ENCODE measurements around the gene CYB561. TPM values are rescaled to one million over a fixed set of nuclear protein-coding genes. Genes with fewer than 3 reads are reported as not detected.
A peak's percentile ranks its signal among the peaks of the same experiment; 100 is the strongest.

CYB561 gene
- total RNA-seq, 1 donor from 2014 or later: 17.2 TPM

DNA sequence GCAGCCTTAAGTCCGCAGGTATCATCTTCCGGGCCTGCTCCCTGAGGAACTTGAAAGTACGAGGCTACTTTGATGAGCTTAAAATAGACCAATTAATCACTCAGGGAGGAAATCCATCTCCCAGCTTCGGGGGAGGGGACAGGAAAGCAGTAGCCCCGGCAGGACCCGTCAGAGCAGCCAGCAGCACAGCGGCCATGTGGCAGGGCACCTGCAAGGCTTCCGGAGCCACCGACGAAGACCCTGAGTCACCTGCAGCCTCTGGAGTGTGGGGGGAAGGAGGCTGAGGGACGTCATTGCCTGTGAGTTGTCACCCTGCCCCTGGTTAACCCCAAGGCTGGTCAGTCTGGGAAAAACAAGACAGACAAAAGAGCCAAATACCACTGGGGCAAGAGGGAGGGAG is 4.4 kb upstream of the CYB561 start:
- Mint-ChIP-seq H3K27me3 (ENCODE audit: unreplicated experiment) (peaks cover 11% of the 10 kb centered on the region), H3K9me3 (ENCODE audit: unreplicated experiment) (peaks cover 7% of the 10 kb centered on the region), H3K4me1 (ENCODE audit: low read depth, unreplicated experiment) (peaks cover 16% of the 10 kb centered on the region), H3K27ac (ENCODE audit: unreplicated experiment) (peak overlapping the region; percentile 52), H3K4me3 (ENCODE audit: unreplicated experiment) (no peak overlapping the region), H3K36me3 (ENCODE audit: unreplicated experiment) (no peaks in the 10 kb centered on the region)
- TF ChIP-seq, protein P1, sequence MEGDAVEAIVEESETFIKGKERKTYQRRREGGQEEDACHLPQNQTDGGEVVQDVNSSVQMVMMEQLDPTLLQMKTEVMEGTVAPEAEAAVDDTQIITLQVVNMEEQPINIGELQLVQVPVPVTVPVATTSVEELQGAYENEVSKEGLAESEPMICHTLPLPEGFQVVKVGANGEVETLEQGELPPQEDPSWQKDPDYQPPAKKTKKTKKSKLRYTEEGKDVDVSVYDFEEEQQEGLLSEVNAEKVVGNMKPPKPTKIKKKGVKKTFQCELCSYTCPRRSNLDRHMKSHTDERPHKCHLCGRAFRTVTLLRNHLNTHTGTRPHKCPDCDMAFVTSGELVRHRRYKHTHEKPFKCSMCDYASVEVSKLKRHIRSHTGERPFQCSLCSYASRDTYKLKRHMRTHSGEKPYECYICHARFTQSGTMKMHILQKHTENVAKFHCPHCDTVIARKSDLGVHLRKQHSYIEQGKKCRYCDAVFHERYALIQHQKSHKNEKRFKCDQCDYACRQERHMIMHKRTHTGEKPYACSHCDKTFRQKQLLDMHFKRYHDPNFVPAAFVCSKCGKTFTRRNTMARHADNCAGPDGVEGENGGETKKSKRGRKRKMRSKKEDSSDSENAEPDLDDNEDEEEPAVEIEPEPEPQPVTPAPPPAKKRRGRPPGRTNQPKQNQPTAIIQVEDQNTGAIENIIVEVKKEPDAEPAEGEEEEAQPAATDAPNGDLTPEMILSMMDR (IDR thresholded peaks at IDR 0.05; ENCODE audit: partially characterized antibody, unreplicated experiment): no peak
- no peak for DNase-seq

DNA sequence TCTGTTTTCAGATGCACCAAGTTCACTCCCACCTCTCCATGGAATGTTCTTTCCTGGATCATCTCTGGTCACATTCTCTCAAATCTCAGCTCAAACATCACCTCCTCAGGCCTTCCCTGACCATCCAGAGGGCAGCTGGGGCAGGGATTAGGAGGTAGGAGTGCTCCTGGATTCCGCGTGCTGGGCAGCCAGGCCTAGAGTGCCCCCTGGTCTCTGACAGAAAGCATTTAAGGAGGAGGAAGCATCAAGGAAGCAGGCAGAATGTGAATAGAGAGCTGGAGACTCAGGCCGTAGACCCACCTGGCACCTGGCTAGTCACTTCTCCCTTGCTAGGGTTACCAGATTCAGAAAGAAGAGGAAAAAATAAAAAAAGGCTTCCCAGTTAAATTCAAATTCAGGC is 2.5 kb upstream of the CYB561 start:
- peak overlapping the region; percentile 82 for H3K27ac Mint-ChIP-seq (ENCODE audit: unreplicated experiment)
- H3K4me3 Mint-ChIP-seq (ENCODE audit: unreplicated experiment): peak overlapping the region; percentile 48

DNA sequence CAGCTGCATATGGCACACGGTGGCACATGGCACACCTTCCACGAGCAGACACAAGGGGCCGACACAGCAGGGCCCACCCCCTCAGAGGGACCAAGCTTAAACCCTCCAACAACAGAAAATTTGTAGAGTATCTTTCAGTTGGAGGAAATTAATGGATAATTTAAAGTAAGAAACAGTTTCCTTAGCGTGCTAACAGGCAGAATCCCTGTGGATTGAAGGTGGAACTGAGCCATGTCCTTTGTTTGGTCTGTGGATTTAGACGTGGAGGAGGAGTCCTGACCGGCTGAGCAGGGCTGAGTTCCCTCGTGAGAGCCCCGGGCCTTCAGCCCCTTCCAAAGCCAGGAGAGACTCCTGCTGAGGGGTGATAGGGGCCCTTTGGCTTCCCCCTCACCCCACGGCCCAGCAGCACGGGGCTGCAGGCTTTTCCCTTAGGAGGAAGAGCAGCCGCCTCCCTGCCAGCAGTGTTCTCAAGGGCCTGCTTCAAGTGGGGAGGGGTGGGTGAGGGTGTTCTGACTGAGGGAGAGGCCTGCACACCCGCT is 1.4 kb upstream of the CYB561 start:
- Mint-ChIP-seq H3K4me3 (ENCODE audit: unreplicated experiment) (peak overlapping the region; percentile 46), H3K4me1 (ENCODE audit: low read depth, unreplicated experiment) (peaks cover 20% of the 10 kb centered on the region), H3K36me3 (ENCODE audit: unreplicated experiment) (no peaks in the 10 kb centered on the region), H3K27ac (ENCODE audit: unreplicated experiment) (peak overlapping the region; percentile 80), H3K9me3 (ENCODE audit: unreplicated experiment) (peaks cover 8% of the 10 kb centered on the region), H3K27me3 (ENCODE audit: unreplicated experiment) (peaks cover 5% of the 10 kb centered on the region)
- TF ChIP-seq, protein P1 (IDR thresholded peaks at IDR 0.05; ENCODE audit: partially characterized antibody, unreplicated experiment): no peak
- DNase-seq: no peak

More for the DNA sequence above, 2.5 kb upstream of the CYB561 start:
- Mint-ChIP-seq H3K4me1 (ENCODE audit: low read depth, unreplicated experiment) (peaks cover 16% of the 10 kb centered on the region), H3K27me3 (ENCODE audit: unreplicated experiment) (peaks cover 5% of the 10 kb centered on the region), H3K36me3 (ENCODE audit: unreplicated experiment) (no peaks in the 10 kb centered on the region), H3K9me3 (ENCODE audit: unreplicated experiment) (peaks cover 8% of the 10 kb centered on the region)
- no peak for DNase-seq
- TF ChIP-seq, protein P1 (IDR thresholded peaks at IDR 0.05; ENCODE audit: partially characterized antibody, unreplicated experiment): no peak

DNA sequence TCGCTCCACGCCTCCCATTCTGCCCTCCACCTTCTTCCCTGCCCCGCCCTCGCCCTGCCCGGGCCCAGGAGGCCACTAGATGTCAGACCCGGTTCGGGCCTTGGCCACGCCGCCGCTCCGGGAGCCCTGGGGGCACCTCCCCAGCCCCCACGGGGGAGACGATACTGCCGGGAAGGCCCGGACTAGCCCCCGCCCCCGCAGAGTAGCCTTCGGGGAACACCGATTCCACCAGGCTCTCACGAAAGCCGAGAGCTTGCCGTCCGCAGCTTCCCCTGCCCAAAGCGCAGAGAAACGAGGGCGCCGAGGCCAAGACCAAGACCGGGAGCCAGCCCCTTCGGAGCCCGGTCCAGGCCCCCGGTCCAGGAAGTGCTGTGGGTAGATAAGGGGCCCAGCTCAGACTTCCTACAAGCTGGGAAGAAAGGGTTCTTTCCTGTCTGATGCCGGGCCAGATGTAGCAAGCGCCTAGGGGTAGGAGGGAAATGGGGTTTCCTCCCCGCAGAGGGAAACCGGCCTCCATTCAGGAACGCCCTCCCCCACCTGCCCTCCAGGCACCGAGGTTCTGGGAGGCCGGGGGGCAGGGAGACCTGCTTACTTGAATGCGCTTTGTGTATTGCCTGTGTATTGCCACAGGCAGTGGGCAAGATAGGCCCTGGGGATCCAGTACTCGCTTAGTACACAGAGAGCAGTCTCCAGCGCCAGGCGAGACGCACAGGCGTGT is 806 bp upstream of the CYB561 start:
- TF ChIP-seq, protein P1 (IDR thresholded peaks at IDR 0.05; ENCODE audit: partially characterized antibody, unreplicated experiment): no peak
- peak overlapping the region; percentile 46 for H3K4me3 Mint-ChIP-seq (ENCODE audit: unreplicated experiment)
- H3K4me1 Mint-ChIP-seq (ENCODE audit: low read depth, unreplicated experiment): peaks cover 24% of the 10 kb centered on the region
- DNase-seq: peak; percentile 59
- peaks cover 3% of the 10 kb centered on the region for H3K27me3 Mint-ChIP-seq (ENCODE audit: unreplicated experiment)
- peak overlapping the region; percentile 80 for H3K27ac Mint-ChIP-seq (ENCODE audit: unreplicated experiment)
- H3K9me3 Mint-ChIP-seq (ENCODE audit: unreplicated experiment): peaks cover 7% of the 10 kb centered on the region
- H3K36me3 Mint-ChIP-seq (ENCODE audit: unreplicated experiment): no peaks in the 10 kb centered on the region

DNA sequence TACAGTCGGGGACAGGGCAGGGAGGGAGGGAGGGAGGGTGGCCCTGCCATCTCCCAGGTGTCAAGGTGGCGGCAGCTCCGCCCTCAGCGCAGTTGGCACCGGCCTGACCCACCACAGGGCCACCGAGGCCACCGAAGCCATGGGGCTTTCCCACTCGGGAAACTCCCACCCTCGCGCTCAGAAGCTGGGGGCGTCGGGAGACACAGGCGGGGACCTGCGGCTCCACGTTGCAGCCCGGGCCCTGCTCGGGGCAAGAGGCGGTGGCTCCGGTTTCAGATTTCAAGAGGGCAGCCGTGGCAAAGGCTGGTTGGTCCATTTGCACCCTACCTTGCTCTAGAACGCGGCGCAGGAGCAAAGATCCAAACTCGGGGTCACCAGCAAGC is 544 bp downstream of the CYB561 start:
- peaks cover 3% of the 10 kb centered on the region for H3K27me3 Mint-ChIP-seq (ENCODE audit: unreplicated experiment)
- H3K36me3 Mint-ChIP-seq (ENCODE audit: unreplicated experiment): no peaks in the 10 kb centered on the region
- peaks cover 6% of the 10 kb centered on the region for H3K9me3 Mint-ChIP-seq (ENCODE audit: unreplicated experiment)
- TF ChIP-seq, protein P1 (IDR thresholded peaks at IDR 0.05; ENCODE audit: partially characterized antibody, unreplicated experiment): no peak
- no peak for DNase-seq
- H3K4me3 Mint-ChIP-seq (ENCODE audit: unreplicated experiment): peak overlapping the region; percentile 82
- no peak overlapping the region for H3K27ac Mint-ChIP-seq (ENCODE audit: unreplicated experiment)
- peaks cover 25% of the 10 kb centered on the region for H3K4me1 Mint-ChIP-seq (ENCODE audit: low read depth, unreplicated experiment)

All from glutamatergic neuron (in vitro differentiated cells).